PC-3 (cell line): ENCODE results near the gene ARFGAP3. TPM values are rescaled to one million over a fixed set of nuclear protein-coding genes. Genes with fewer than 3 reads are reported as not detected.
A peak's percentile ranks its signal among the peaks of the same experiment; 100 is the strongest.

Experiments
- ATAC-seq: fragments of 200-7000 bp; cut with Tn5 transposase; 2 replicates; pipeline ENCODE4 v1.9.1; 2020; ENCODE audit warnings: mild to moderate bottlenecking, moderate library complexity
- Bru-seq: library from RNA; stranded (reverse); fragments of 400-500 nt; gene quantifications from one replicate; lab custom pipeline; 2021; lab: Mats Ljungman, UMichigan
- BruChase-seq, 2 experiments: library from RNA; stranded (reverse); fragments of 400-500 nt; gene quantifications; one replicate each; lab custom pipeline; 2021; lab: Mats Ljungman, UMichigan
- BruUV-seq: library from RNA; stranded (reverse); fragments of 400-500 nt; replicated peaks from 2 replicates; lab custom pipeline; 2021; lab: Mats Ljungman, UMichigan
- CTCF ChIA-PET: fragments of 300-600 bp; sonication (Branson Sonifier 250); formaldehyde crosslinking; loops from one replicate; lab custom pipeline; 2022; ENCODE audit warnings: antibody characterized with exemption; lab: Charles Lee
- POLR2A ChIA-PET: fragments of 300-600 bp; sonication (Branson Sonifier 250); formaldehyde crosslinking; loops from one replicate; lab custom pipeline; 2022; ENCODE audit warnings: antibody characterized with exemption; ENCODE audit not compliant: unreplicated experiment; lab: Charles Lee
- DNase-seq: peaks from one replicate; pipeline ENCODE4 v3.0.0-alpha.2; 2015
- H2AFZ ChIP-seq: fragments of 300-600 bp; sonication (generic); 2 replicates; pipeline ENCODE4 v1.6.0; 2016; ENCODE audit warnings: antibody characterized with exemption, low read length
- H3F3A ChIP-seq: fragments of 300-600 bp; sonication (generic); one replicate; pipeline ENCODE4 v1.6.0; 2017; ENCODE audit warnings: antibody characterized with exemption, low read length, control low read depth, mild to moderate bottlenecking; ENCODE audit not compliant: unreplicated experiment
- H3K27ac ChIP-seq: fragments of 300-600 bp; sonication (generic); 2 replicates; pipeline ENCODE4 v1.5.1; 2016; ENCODE audit warnings: mild to moderate bottlenecking, low read length
- H3K27me3 ChIP-seq: fragments of 300-600 bp; sonication (generic); 2 replicates; pipeline ENCODE4 v1.6.1; 2016; ENCODE audit warnings: low read length, mixed read lengths
- H3K36me3 ChIP-seq: fragments of 300-600 bp; sonication (generic); 2 replicates; pipeline ENCODE4 v1.6.1; 2016; ENCODE audit warnings: low read depth, mixed run types, low read length, mixed read lengths
- H3K4me1 ChIP-seq: fragments of 300-600 bp; sonication (generic); 2 replicates; pipeline ENCODE4 v1.5.1; 2016; ENCODE audit warnings: low read length; ENCODE audit not compliant: insufficient read depth
- H3K4me2 ChIP-seq: fragments of 300-600 bp; sonication (generic); 2 replicates; pipeline ENCODE4 v1.6.0; 2016; ENCODE audit warnings: low read length
- H3K4me3 ChIP-seq: fragments of 300-600 bp; sonication (generic); 2 replicates; pipeline ENCODE4 v1.5.1; 2016; ENCODE audit warnings: mild to moderate bottlenecking, low read length, mixed read lengths
- H3K79me2 ChIP-seq: fragments of 300-600 bp; sonication (generic); 2 replicates; pipeline ENCODE4 v1.6.1; 2017; ENCODE audit warnings: low read length, mixed read lengths
- H3K9ac ChIP-seq: fragments of 300-600 bp; sonication (generic); 2 replicates; pipeline ENCODE4 v1.6.0; 2016; ENCODE audit warnings: mild to moderate bottlenecking, low read length
- H3K9me2 ChIP-seq: fragments of 300-600 bp; sonication (generic); replicated peaks from 2 replicates; pipeline ENCODE4 v1.6.1; 2016; ENCODE audit warnings: mixed run types, low read length, mixed read lengths
- H3K9me3 ChIP-seq: fragments of 300-600 bp; sonication (generic); 2 replicates; pipeline ENCODE4 v1.6.1; 2016; ENCODE audit warnings: low read length, mixed read lengths
- H4K20me1 ChIP-seq: fragments of 300-600 bp; sonication (generic); 2 replicates; pipeline ENCODE4 v1.6.1; 2016; ENCODE audit warnings: low read length, mixed read lengths
- CTCF ChIP-seq: fragments of 300-600 bp; sonication (generic); conservative IDR thresholded peaks from 2 replicates; pipeline ENCODE4 v1.5.1; 2017; ENCODE audit warnings: antibody characterized with exemption, low read depth, mild to moderate bottlenecking, low read length
- EZH2 ChIP-seq: fragments of 300-600 bp; sonication (generic); IDR thresholded peaks from one replicate; pipeline ENCODE4 v1.6.1; 2017; ENCODE audit warnings: antibody characterized with exemption, mild to moderate bottlenecking, low read length; ENCODE audit not compliant: unreplicated experiment
- EZH2phosphoT487 ChIP-seq: fragments of 300-600 bp; sonication (generic); IDR thresholded peaks from 2 replicates; pipeline ENCODE4 v1.6.1; 2018; ENCODE audit warnings: mild to moderate bottlenecking, antibody characterized with exemption, low read length, borderline replicate concordance
- intact Hi-C: fragments of 100-400 bp; cut with micrococcal nuclease; formaldehyde crosslinking; loops from 2 replicates; pipeline ENCODE4 v1.9.0; 2023
- long read RNA-seq: library from polyadenylated mRNA; unstranded; transcript quantifications from one replicate; pipeline ENCODE4 v2.0.0, GENCODE V29; 2021; ENCODE audit not compliant: unreplicated experiment
- total RNA-seq: library from RNA; depleted of rRNA; stranded (reverse); fragments of >200 nt; gene quantifications from 2 replicates; pipeline ENCODE4 v1.2.3, GENCODE V29; 2014; rRNA removed

ARFGAP3 gene, protein sequence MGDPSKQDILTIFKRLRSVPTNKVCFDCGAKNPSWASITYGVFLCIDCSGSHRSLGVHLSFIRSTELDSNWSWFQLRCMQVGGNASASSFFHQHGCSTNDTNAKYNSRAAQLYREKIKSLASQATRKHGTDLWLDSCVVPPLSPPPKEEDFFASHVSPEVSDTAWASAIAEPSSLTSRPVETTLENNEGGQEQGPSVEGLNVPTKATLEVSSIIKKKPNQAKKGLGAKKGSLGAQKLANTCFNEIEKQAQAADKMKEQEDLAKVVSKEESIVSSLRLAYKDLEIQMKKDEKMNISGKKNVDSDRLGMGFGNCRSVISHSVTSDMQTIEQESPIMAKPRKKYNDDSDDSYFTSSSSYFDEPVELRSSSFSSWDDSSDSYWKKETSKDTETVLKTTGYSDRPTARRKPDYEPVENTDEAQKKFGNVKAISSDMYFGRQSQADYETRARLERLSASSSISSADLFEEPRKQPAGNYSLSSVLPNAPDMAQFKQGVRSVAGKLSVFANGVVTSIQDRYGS
- total RNA-seq (11.2 and 19.2 TPM in 2 replicates), Bru-seq, nascent RNA (percentile 77 among the genes with signal in this experiment), BruChase-seq, experiment 1, labeled RNA remaining after a 6-hour chase (percentile 73 among the genes with signal in this experiment), BruChase-seq, experiment 2, labeled RNA remaining after a 2-hour chase (percentile 78 among the genes with signal in this experiment)
- long read RNA-seq, transcript ARFGAP3-201 (16 exons, 2,857 nt): major isoform, 139 of 206 reads
- long read RNA-seq, partial matches to known transcripts: 14 of 206 reads
- long read RNA-seq, other reads (novel, unspliced or antisense): 53 of 206 reads

- ATAC-seq (peak; percentile 86), DNase-seq (peak; percentile 89)
- Histone ChIP-seq H3K36me3 (no peaks in the 10 kb centered on the region), H3F3A (no peaks in the 10 kb centered on the region), H3K4me3 (peak within 1 kb of the TSS; percentile 94), H4K20me1 (peaks cover 4% of the 10 kb centered on the region; the same call in 1 of the 2 replicates), H3K9ac (peak within 1 kb of the TSS; percentile 85), H3K79me2 (peaks cover 37% of the 10 kb centered on the region), H3K27ac (peak within 1 kb of the TSS; percentile 48; the same call in 1 of the 2 replicates), H3K27me3 (no peaks in the 10 kb centered on the region), H3K9me3 (no peaks in the 10 kb centered on the region), H3K9me2 (no peaks in the 10 kb centered on the region), H2AFZ (peak within 1 kb of the TSS; percentile 77; the same call in 1 of the 2 replicates), H3K4me1 (peaks cover 11% of the 10 kb centered on the region; the same call in 1 of the 2 replicates), H3K4me2 (peak within 1 kb of the TSS; percentile 97)
- TF ChIP-seq EZH2phosphoT487 (no peak), CTCF (no peak)
- intact Hi-C loops: no loop called here
- no TSS peak for BruUV-seq
- CTCF ChIA-PET: interaction anchor here (0.9 kb wide), 1 partner anchor 11 kb away, joined by 6 read pairs; no protein-coding TSS in a partner anchor
- POLR2A ChIA-PET: no interaction called here
These were observed at the start of gene ARFGAP3 for GRCh38 chr22:42856865-42857704. ARFGAP3 (minus strand) TSS chr22:42857273; CDS start chr22:42857182, 91 bp downstream.

DNA sequence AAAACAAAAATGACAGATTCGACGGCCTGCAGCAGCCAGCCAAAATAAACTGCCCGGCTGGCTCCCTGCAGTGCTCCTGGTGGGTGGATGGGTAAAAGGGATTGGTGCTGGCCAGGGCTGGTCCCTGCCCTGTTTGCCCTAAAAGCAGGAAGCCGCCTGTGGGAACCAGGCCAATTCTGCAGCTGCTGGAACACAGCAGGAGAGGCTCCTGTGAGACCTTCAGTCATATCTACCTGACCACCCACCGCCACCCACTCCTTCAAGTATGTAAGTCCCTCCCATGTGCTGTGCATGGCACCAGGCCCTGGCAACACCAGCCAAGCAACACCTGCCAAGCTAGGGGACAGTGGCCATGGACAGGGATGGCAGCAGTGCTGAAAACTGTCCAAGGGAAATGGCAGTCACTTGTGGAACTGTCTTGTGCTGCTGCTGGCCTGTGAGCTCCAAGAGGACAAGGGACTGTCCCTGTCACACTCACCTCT is 48.7 kb upstream of the ARFGAP3 start:
- CTCF ChIA-PET: no interaction called here
- no peaks in the 10 kb centered on the region for H3K4me1 ChIP-seq
- BruUV-seq: no TSS peak
- H3K4me3 ChIP-seq: no peak overlapping the region
- ATAC-seq (no peak), DNase-seq (no peak)
- H3K4me2 ChIP-seq: no peak overlapping the region
- no peaks in the 10 kb centered on the region for H4K20me1 ChIP-seq
- H3K9me3 ChIP-seq: no peaks in the 10 kb centered on the region
- TF ChIP-seq CTCF: no peak
- no peak for TF ChIP-seq EZH2phosphoT487
- no peak for TF ChIP-seq EZH2
- POLR2A ChIA-PET: no interaction called here
- no peak overlapping the region for H2AFZ ChIP-seq
- no peak overlapping the region for H3K9ac ChIP-seq
- no peaks in the 10 kb centered on the region for H3K27me3 ChIP-seq
- intact Hi-C loops: no loop called here
- no peak overlapping the region for H3K27ac ChIP-seq
- no peaks in the 10 kb centered on the region for H3K9me2 ChIP-seq
- H3K36me3 ChIP-seq: no peaks in the 10 kb centered on the region
- H3F3A ChIP-seq: no peaks in the 10 kb centered on the region
- H3K79me2 ChIP-seq: no peaks in the 10 kb centered on the region
